Pancreas (tissue), 10 donors: ENCODE results near the gene ETV3L. TPM values are rescaled to one million over a fixed set of nuclear protein-coding genes. Genes with fewer than 3 reads are reported as not detected.

Experiments used
- ATAC-seq, 4 donors: fragments of 200-7000 bp; cut with Tn5 transposase; one replicate each; pipeline versions ENCODE4 v1.8.0 to v1.9.1; 2020; ENCODE audit warnings: mild to moderate bottlenecking in 4 of 4, moderate library complexity in 4 of 4
- DNase-seq, 6 donors: peaks; one replicate each; pipeline ENCODE4 v3.0.0-alpha.2; 2020
- FAIRE-seq: peaks from 2 replicates; lab custom pipeline; 2012; peaks lifted over from hg19 to GRCh38; lab: Jason Lieb, UNC
- H3K27ac ChIP-seq, 4 donors: fragments of 200-600 bp; sonication (generic); 1 replicate in 3 of 4; 2 replicates in 1 of 4; pipeline versions ENCODE4 v1.5.0 to v1.8.0; 2020
- H3K27me3 ChIP-seq, 4 donors: fragments of 200-600 bp; one replicate each; pipeline ENCODE4 v1.8.0; 2021
- H3K36me3 ChIP-seq, 3 donors: fragments of 200-600 bp; sonication (generic) in 1 of 3; one replicate each; pipeline versions ENCODE4 v1.5.0 to v1.8.0; 2020 to 2021
- H3K4me1 ChIP-seq, 3 donors: fragments of 200-600 bp; one replicate each; pipeline ENCODE4 v1.8.0; 2021
- H3K4me3 ChIP-seq, 4 donors: fragments of 200-600 bp; sonication (generic) in 2 of 4; one replicate each; pipeline versions ENCODE4 v1.5.0 to v1.8.0; 2020 to 2021
- H3K9me3 ChIP-seq, 4 donors: fragments of 200-600 bp; one replicate each; pipeline ENCODE4 v1.8.0; 2021
- WGBS, 2 donors: extraction: QIAGEN DNeasy Blood & Tissue Kit; methylation state at CpG; one replicate each; pipeline ENCODE4 v1.1.7; 2013; 5-methylcytosine and 5-hydroxymethylcytosine counted together
- intact Hi-C, 3 donors: fragments of 100-400 bp; cut with DNase I; formaldehyde crosslinking; loops; one replicate each; pipeline versions ENCODE4 v1.11.1 to v1.14.2; 2022
- polyA plus RNA-seq, 2 donors: library from polyadenylated mRNA; stranded (reverse); fragments of 200-250 nt; gene quantifications; one replicate each; pipeline ENCODE4 v1.2.3, GENCODE V29; 2013
- total RNA-seq, 6 donors: library from RNA; stranded (reverse); fragmentation: NEBNext Ultra II Directional in 4 of 6; extraction: Animal tissue kit (Norgen Biotek cat#: 25700) in 4 of 6; gene quantifications; one replicate each; pipeline versions ENCODE4 v1.2.1 to v1.2.4, GENCODE V29; 2021 to 2023
- TF ChIP-seq, protein P1 (sequence below), 4 donors: fragments of 200-600 bp; sonication (generic) in 3 of 4; IDR thresholded peaks; one replicate each; pipeline versions ENCODE4 v1.5.0 to v1.8.0; 2021; ENCODE audit warnings: antibody characterized with exemption in 4 of 4
- donor health status: healthy with polysubstance abuse.
- donor health status: DM: no; HTN: no; CAD: no; lungs with moderate emphysema.
- donor health status: DM: no; HTN: no; CAD: no.
- donor health status: control.
- donor health status: control.
- donor health status: Bipolar disorder and iron deficiency.
- donor health status: DM: yes; HTN: yes; CAD: no.
- donor health status: DM: no; HTN: no; CAD: no.
- donor health status: DM: no; HTN: no; CAD: no.
- donor health status: DM: yes; HTN: yes; CAD: no.

Gene ETV3L
- total and polyA plus RNA-seq, 8 donors, result 0.14 TPM; not detected in 7

- 81 to 89% methylated on average over 5 of the region's 5 CpGs for WGBS, 2 donors
- ATAC-seq (no peak), FAIRE-seq (no peak), DNase-seq (no peak)
- H3K4me3 ChIP-seq, result no peak overlapping the region
- H3K9me3 ChIP-seq, result no peaks in the 10 kb centered on the region
- no peaks in the 10 kb centered on the region for H3K36me3 ChIP-seq
- no peaks in the 10 kb centered on the region for H3K4me1 ChIP-seq
- no peak overlapping the region for H3K27ac ChIP-seq
- TF ChIP-seq, protein P1, sequence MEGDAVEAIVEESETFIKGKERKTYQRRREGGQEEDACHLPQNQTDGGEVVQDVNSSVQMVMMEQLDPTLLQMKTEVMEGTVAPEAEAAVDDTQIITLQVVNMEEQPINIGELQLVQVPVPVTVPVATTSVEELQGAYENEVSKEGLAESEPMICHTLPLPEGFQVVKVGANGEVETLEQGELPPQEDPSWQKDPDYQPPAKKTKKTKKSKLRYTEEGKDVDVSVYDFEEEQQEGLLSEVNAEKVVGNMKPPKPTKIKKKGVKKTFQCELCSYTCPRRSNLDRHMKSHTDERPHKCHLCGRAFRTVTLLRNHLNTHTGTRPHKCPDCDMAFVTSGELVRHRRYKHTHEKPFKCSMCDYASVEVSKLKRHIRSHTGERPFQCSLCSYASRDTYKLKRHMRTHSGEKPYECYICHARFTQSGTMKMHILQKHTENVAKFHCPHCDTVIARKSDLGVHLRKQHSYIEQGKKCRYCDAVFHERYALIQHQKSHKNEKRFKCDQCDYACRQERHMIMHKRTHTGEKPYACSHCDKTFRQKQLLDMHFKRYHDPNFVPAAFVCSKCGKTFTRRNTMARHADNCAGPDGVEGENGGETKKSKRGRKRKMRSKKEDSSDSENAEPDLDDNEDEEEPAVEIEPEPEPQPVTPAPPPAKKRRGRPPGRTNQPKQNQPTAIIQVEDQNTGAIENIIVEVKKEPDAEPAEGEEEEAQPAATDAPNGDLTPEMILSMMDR (IDR thresholded peaks at IDR 0.05), result no peak
- intact Hi-C loops, result no loop called here
- no peaks in the 10 kb centered on the region for H3K27me3 ChIP-seq
These were observed 12.6 kb downstream of the ETV3L start for GRCh38 chr1:157087030-157087429.

DNA sequence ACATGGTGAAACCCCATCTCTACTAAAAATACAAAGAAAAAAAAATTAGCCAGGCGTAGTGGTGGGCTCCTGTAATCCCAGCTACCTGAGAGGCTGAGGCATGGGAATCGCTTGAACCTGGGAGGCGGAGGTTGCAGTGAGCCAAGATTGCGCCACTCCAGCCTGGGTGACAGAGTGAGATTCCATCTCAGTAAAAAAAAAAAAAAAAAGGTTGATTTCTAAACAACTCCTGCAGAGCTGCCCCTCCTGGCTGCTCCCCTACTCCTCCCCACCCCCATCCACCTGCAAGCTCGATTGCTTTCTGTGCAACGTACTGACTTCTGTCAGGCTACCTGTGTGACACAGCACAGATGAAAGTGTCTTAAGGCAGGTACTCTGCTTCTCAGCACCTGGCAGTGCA lies 13.3 kb downstream of the ETV3L start:
- H3K36me3 ChIP-seq, result no peaks in the 10 kb centered on the region
- no peak overlapping the region for H3K4me3 ChIP-seq
- H3K4me1 ChIP-seq, result no peaks in the 10 kb centered on the region
- no peaks in the 10 kb centered on the region for H3K9me3 ChIP-seq
- FAIRE-seq, result no peak
- 72 to 76% methylated on average over 6 of the region's 6 CpGs for WGBS, 2 donors
- no peak overlapping the region for H3K27ac ChIP-seq
- intact Hi-C loops, result no loop called here
- ATAC-seq, result no peak
- TF ChIP-seq, protein P1 (IDR thresholded peaks at IDR 0.05), result no peak
- DNase-seq, result no peak
- no peaks in the 10 kb centered on the region for H3K27me3 ChIP-seq

GRCh38 chr1:157085421-157085820 lies 14.2 kb downstream of the ETV3L start:
- 84 to 85% methylated on average over 5 of the region's 5 CpGs for WGBS, 2 donors
- DNase-seq (no peak), FAIRE-seq (no peak), ATAC-seq (no peak)
- Histone ChIP-seq H3K4me1 (no peaks in the 10 kb centered on the region), H3K9me3 (no peaks in the 10 kb centered on the region), H3K36me3 (no peaks in the 10 kb centered on the region), H3K4me3 (no peak overlapping the region), H3K27me3 (no peaks in the 10 kb centered on the region), H3K27ac (no peak overlapping the region)
- intact Hi-C loops, result no loop called here
- TF ChIP-seq, protein P1 (IDR thresholded peaks at IDR 0.05), result no peak

- H3K36me3 ChIP-seq, result no peaks in the 10 kb centered on the region
- TF ChIP-seq, protein P1 (IDR thresholded peaks at IDR 0.05), result no peak
- H3K4me3 ChIP-seq, result no peak overlapping the region
- 44 to 46% methylated on average over 5 of the region's 5 CpGs for WGBS, 2 donors
- intact Hi-C loops, result loop anchor here in 1 of 3 donors (5.0 kb wide), 1 partner anchor 73 kb away; no protein-coding TSS in a partner anchor
- H3K27me3 ChIP-seq, result no peaks in the 10 kb centered on the region
- H3K4me1 ChIP-seq, result no peaks in the 10 kb centered on the region
- no peaks in the 10 kb centered on the region for H3K9me3 ChIP-seq
- DNase-seq (no peak), ATAC-seq (peak in 1 of 4 donors; percentile 47), FAIRE-seq (no peak)
- H3K27ac ChIP-seq, result no peak overlapping the region
These were observed 14.9 kb downstream of the ETV3L start for GRCh38 chr1:157084720-157085119.

- Histone ChIP-seq H3K4me1 (no peaks in the 10 kb centered on the region), H3K27me3 (no peaks in the 10 kb centered on the region), H3K27ac (no peak overlapping the region), H3K9me3 (no peaks in the 10 kb centered on the region), H3K36me3 (no peaks in the 10 kb centered on the region), H3K4me3 (no peak overlapping the region)
- FAIRE-seq, result no peak
- 75 to 88% methylated on average over 5 of the region's 5 CpGs for WGBS, 2 donors
- DNase-seq, result no peak
- no peak for ATAC-seq
- TF ChIP-seq, protein P1 (IDR thresholded peaks at IDR 0.05), result no peak
- intact Hi-C loops, result loop anchor here in 1 of 3 donors (5.0 kb wide), 1 partner anchor 76 kb away; no protein-coding TSS in a partner anchor
These were observed 17.9 kb downstream of the ETV3L start for GRCh38 chr1:157081707-157082106.
